ENCODE measurements around the gene IGF2BP2. TPM values are rescaled to one million over a fixed set of nuclear protein-coding genes. Genes with fewer than 3 reads are reported as not detected.

Gene IGF2BP2
- total and polyA plus RNA-seq, 2 of the 8 experiments (the other 6 are each of a cell fraction or from before 2014, with no cell fraction given): 7.4 to 121 TPM

- no peak for TF ChIP-seq EP300 (IDR thresholded peaks at IDR 0.05; ENCODE audit: borderline replicate concordance in 1 of 2, low read depth in 2 of 2, low read length in 2 of 2)
These were observed 22.7 kb upstream of the IGF2BP2 start (continued) for GRCh38 chr3:185847506-185847905.

Measured in H1 (cell line).